Measurements from ENCODE around the gene ATP13A3.

ATP13A3 gene

DNA sequence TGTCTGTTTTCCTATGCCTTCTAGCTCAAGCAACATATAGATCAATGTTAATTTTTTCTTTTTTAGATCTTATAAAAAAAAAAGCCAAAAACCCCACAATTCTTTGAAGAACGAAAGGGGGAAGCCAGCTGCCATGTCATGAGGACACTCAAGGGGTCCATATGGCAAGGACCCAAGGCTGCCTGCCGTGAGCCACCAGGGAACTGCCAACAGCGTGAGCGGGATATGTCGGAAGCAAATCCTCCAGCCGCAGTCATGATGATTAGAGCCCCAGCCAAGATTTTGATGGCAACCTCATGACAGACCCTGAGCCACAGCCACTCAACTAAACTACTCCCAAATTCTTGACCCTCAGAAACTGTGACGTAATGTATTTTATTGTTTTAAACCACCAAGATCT is 94.2 kb downstream of the ATP13A3 start:
- no peak for DNase-seq (ENCODE audit: low spot score)

GRCh38 chr3:194390835-194391234 is 96.0 kb downstream of the ATP13A3 start:
- no peak for DNase-seq (ENCODE audit: low spot score)

DNA sequence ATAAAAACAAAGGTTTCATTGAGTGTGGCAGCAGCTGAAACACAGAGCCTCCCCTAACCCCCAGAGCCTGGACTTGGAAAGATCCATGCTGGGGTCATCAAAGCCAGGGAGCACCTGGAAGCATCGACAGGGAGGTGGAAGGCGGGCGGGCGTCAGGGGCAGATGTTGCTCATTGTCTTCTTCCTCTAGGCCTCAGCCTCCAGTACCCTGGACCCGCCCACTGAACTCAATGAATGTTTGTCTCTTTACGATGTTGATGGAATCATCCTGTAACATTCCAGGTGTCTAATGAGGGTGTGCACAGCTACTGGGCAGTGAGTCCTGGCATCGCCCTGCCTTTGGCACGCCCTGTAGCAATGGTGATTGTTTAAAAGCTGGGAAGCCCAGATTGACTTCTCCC is 97.5 kb downstream of the ATP13A3 start:
- no peak for DNase-seq (ENCODE audit: low spot score)

DNA sequence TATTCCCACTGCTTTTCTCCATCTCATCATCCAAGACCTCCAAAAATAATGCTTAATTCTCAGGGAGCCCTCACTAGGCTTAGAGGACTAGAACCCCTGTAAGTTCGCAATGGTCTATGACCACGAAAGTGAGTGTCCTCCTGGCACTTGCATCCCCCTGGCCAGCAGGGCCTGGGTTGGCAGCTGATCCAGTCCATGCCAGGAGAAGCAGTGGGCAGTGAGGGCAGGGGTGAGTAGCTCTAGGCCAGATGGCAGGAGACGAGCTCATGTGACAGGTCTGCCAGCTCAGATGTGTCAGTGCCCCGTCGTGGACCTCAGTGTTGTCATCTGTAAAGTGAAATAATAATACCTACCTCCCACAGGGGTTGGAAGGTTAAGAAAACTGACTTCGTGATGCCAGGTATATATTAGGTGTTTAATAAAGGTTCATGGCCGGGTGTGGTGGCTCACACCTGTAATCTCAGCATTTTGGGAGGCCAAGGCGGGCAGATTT is 98.8 kb downstream of the ATP13A3 start:
- no peak for DNase-seq (ENCODE audit: low spot score)

GRCh38 chr3:194387276-194387675 is 99.5 kb downstream of the ATP13A3 start:
- no peak for DNase-seq (ENCODE audit: low spot score)

DNA sequence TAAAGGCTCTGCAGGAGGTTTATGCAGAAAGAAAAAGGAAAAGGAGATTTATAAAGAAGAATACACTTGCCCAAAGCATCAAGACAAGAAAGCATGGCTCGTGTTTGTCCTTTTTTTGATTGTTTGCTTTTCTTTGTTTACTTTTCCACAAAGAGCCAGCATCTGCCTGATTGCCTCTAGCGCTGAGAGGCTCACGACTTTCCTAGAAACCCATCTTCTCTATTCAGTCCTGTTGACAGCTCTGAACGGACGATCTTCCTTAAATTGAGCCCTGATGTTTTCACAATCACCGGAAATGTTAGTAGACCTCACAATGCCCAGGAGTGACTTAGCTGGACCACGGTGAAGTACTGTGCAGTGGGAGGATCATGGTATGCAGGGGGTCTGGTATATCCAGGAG is 100.2 kb downstream of the ATP13A3 start:
- DNase-seq (ENCODE audit: low spot score), result no peak

GRCh38 chr3:194386066-194386465 is 100.7 kb downstream of the ATP13A3 start:
- DNase-seq (ENCODE audit: low spot score), result no peak

DNA sequence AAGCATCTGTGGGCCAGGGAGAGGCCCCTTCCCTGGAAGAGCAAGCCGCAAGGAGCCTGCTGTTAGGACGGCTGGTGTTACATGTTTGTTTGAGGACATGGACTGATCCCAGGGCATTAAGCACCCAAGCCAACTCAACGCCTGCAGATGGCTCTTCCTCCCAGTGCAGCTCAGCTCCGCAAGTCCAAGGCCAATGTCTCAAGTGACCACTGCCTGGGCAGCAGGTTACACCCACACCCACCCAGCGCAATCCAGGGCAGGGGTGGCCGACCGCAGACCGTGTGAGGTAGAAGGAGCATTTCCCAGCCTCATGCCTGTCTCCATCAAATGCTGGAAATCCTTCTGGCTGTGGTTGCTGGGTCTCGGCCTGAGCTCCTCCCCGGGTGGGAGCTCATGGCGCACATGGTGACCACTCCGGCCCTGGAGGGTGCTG is 102.2 kb downstream of the ATP13A3 start:
- DNase-seq (ENCODE audit: low spot score), result no peak

DNA sequence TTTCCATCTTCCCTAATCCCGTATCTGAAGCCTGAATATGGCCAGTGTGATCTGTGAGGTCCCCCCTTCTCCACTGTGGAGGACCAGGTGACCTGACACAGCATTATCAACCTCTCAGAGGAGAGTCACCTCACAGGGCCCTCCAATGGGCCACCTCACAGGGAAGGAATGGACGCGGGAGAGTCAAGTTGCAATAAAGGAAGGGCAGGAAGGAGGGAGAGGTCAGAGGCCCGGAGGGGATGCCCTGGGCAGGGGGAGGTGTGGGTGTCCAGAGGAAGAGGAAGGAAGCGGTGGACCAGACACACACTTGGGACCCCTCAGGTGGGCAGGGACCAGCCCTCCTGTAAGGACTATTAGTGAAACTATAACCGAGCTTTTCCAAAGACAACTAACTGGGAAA is 102.6 kb downstream of the ATP13A3 start:
- no peak for DNase-seq (ENCODE audit: low spot score)

DNA sequence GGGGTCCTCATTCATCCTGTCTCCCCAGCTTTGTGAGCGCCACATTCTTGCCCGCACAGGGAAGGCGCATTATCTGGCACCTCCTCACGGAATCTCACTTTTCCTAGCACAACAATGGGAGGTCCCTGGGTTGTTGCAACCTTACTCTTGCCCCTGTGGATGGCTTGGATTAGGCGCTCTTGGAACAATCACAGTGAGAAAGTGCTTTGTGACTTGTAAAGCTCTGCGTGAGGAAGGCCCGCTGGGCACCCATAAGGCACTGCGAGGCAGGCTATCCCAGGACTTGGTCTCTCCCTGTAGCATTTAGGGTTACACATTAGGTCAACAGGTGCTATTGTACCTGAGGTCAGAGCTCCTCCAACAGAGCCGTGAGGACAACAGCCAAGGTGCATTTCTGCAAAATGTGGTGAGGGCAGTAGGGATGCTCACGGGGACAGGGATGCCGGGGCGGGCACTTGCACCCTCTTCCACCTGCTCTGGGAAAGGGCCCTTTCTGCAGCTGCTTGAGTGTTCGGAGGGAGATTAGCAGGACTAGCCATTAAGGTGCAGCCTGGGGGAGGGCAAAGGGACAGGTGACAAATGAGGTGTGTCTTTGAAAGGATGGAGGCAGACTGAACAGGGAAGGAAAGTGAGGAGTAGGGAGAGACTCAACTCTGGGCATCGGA is 103.4 kb downstream of the ATP13A3 start:
- no peak for DNase-seq (ENCODE audit: low spot score)

GRCh38 chr3:194382892-194383223 is 103.9 kb downstream of the ATP13A3 start:
- DNase-seq (ENCODE audit: low spot score), result no peak

GRCh38 chr3:194382196-194382891 is 104.5 kb downstream of the ATP13A3 start:
- DNase-seq (ENCODE audit: low spot score), result no peak

DNA sequence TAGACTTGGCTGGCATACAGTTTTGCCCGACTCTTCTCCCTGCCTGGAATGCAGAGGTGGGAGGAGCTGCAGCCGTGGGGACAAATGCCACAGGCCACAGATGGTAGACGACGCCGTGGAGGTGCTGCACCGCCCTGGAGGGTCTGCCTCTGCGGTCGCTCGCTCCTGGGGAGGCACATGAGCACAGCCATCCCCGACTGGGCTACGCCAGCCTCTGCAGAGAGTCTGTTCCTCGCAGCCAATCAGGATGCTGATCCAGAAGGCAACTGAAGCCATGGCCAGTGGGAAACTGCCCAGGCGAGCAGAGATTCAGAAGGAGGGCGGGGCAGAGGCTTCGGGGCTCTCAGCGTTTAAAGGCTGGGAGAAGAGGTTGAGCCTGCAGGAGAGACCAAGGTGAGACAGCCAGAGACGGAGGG is 105.3 kb downstream of the ATP13A3 start:
- peak; percentile 17 for DNase-seq (ENCODE audit: low spot score)

GRCh38 chr3:194380326-194380725 is 106.5 kb downstream of the ATP13A3 start:
- DNase-seq (ENCODE audit: low spot score), result no peak

- DNase-seq (ENCODE audit: low spot score), result no peak
Measured at GRCh38 chr3:194379651-194380050, 107.2 kb downstream of the ATP13A3 start.

DNA sequence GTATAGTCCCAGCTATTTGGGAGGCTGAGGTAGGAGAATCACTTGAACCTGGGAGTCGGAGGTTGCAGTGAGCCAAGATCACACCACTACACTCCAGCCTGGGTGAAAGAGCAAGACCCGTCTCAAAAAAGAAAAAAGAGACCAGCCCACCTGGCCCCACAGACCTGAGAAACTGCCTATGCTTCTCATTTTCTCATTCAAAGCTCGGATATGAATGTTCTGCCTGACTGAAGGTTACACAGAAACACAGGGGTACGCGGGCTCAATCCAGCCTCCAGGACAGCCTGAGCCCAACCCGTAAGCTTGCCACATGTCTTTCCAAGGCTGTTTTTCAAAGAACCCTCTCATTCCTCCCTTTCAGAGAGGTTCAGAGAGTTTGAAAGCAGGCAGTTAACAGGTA is 107.6 kb downstream of the ATP13A3 start:
- no peak for DNase-seq (ENCODE audit: low spot score)

DNA sequence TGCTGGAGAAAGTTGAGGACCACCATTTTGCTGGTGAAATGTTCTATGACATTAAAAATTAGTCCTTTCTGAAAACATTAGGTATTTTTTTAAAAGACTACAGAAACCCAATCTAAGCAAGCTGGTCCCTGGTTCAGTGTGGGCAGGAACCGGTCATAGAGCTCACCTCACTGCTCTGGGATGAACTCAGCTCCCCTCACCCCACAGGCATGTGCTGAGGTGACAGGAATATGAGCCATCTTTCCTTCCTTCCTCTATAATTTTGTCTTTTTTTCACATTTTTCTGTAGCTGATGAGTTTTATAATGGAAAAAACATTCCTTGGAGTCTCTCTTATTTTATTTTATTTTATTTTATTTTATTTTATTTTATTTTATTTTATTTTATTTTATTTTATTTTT is 109.1 kb downstream of the ATP13A3 start:
- no peak for DNase-seq (ENCODE audit: low spot score)

- no peak for DNase-seq (ENCODE audit: low spot score)
Measured at GRCh38 chr3:194376241-194376560, 110.6 kb downstream of the ATP13A3 start.

DNA sequence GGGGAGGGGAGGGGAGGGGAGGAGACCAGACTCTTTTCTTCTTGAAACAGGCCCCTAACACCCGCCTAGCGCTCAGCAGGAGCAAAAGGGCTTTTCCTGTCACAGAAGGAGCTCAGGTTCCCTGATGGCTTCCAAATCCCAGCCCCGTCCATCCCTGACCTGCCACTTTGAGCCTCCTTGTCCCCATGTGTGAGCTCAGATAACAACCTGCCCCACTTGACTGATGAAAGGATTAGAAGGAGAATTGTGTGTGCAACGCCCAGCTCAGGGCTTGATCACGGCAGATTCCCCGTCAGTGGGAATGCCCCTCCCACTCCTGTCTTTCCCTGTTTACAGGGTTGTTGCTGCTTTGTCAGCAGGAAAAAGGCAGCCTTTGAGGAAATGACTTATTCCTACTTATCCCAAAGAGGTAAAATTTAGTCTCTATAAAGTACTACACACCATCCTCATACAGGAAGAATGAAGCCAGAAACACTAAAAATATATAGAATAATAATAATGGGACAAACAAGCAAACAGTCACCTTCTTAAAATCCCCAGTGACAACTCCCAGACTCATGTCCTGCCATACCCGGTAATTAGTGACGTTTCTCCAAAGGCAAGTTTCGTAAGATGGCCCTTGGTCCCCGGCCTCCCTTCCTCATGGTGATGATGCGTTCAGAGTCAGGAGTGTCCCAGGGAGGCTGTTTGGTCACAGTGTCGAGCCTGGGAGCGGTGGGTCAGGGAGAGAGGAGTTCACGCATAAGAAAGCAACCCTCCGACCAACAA is 111.1 kb downstream of the ATP13A3 start:
- no peak for DNase-seq (ENCODE audit: low spot score)

- DNase-seq (ENCODE audit: low spot score), result no peak
Measured at GRCh38 chr3:194374935-194375334, 111.9 kb downstream of the ATP13A3 start.

DNA sequence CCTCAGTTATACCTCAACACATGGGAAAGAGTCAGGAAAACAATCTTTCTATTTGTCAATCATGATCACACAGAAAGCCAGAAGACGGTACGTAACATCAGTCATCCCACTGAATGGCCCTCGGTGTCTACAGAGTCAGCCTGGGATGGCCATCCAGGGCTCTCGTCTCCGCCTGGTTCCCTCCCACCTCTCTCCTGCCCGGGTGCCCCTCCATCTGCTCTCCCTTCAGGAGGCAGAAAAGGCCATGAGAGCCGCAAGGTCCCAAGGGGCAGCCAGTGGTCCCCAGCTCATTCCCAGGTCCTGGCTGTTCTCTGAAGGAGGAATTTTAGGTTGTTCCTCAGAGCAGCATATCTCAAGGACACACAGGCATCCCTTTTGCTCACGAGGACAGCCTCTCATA is 112.9 kb downstream of the ATP13A3 start:
- no peak for DNase-seq (ENCODE audit: low spot score)

DNA sequence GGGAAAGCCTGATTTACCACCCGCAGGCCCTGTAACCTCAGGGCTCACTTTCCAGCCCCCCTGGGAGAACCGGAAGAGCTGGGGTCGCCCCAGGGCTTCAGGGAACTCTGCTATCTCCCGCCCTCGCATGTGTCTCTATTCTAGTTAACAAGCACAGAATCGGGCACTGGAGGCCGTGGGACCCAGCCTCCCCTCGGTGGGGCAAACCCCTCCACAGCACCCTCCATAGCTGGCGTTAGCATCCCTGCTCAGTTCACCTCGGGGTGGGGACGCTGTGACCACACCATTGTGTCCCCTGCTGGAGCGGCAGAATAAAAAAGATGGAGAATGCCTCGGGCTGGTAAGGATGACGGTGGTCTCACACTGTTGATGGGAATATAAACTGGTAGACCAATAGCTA is 113.8 kb downstream of the ATP13A3 start:
- DNase-seq (ENCODE audit: low spot score), result no peak

DNA sequence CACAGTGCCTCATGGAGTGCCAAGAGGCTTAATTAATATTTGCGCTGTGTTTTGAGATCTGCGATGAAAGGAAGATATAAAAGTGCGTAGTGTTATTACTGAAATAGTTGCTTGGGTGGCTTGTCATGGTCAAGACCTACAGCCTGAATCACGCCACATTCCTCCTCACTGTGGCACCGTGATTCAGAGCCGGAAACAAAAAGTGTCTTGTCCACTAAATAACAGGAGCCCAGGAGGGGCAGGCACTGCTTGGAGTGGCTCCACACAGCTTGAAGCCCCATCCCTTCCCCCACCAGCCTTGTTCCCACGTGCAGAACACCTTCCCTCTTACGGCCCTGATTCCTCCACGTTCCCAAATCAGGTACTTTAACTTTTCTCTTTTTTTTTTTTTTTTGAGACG is 116.0 kb downstream of the ATP13A3 start:
- DNase-seq (ENCODE audit: low spot score), result no peak

Measured in cerebellar cortex (tissue), 1 donor.